ENCODE data around the gene HIP1.

GRCh38 chr7:75698358-75698757, 40.4 kb downstream of the HIP1 start:
- no peak for TF ChIP-seq POLR2A (IDR thresholded peaks at IDR 0.05)
- TF ChIP-seq CTCF (IDR thresholded peaks at IDR 0.05): no peak

Data from esophagus squamous epithelium (tissue), 4 donors.